GM18498 (cell line): ENCODE results near the gene NPR1.
"Not testable (repeated sequence)": the region's sequence is repeated elsewhere in the genome, so short reads cannot be mapped to it uniquely, and the experiment has no call there.

Experiments used
- ATAC-seq: cut with Tn5 transposase; IDR thresholded peaks from one replicate; pipeline ENCODE4 v1.9.1; 2021; ENCODE audit warnings: mild to moderate bottlenecking, moderate library complexity; ENCODE audit not compliant: unreplicated experiment

NPR1 gene

GRCh38 chr1:153679337-153680119, 1.0 kb downstream of the NPR1 start:
- no peak for ATAC-seq

DNA sequence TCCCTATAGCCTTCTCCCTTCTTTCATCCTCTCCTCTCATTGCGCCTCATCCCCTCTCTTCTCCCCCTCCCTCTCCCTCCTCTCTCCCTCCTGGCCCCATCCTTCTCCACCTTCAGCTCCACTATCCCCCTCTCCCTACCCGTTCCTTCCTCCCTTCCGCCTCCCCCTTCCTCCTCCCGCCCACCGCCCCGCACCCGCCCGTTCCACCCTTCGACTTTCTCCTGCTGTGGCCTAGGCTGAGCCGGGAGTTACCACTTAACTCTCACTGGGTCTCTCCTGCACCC, 1.6 kb downstream of the NPR1 start:
- no peak for ATAC-seq

- ATAC-seq, result no peak
Measured at GRCh38 chr1:153682730-153683129, 4.2 kb downstream of the NPR1 start.

GRCh38 chr1:153683854-153684253, 5.4 kb downstream of the NPR1 start:
- no peak for ATAC-seq

DNA sequence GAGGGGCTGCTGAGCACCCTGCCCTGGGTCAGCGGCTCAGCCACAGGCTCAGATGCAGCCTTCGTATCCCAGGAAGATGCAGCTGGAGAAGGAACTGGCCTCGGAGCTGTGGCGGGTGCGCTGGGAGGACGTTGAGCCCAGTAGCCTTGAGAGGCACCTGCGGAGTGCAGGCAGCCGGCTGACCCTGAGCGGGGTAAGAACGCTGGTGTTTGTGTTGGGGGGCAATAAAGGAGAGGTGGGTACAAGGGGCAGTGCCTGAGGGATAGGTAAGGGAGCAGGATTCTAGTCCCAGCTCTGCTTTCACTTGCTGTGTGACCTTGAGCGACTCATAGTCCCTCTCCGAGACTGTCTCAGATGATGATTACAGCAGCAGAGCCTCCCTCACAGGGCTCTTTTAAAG, 6.4 kb downstream of the NPR1 start:
- ATAC-seq, result no peak

GRCh38 chr1:153685544-153686340, 7.3 kb downstream of the NPR1 start:
- ATAC-seq, result no peak

DNA sequence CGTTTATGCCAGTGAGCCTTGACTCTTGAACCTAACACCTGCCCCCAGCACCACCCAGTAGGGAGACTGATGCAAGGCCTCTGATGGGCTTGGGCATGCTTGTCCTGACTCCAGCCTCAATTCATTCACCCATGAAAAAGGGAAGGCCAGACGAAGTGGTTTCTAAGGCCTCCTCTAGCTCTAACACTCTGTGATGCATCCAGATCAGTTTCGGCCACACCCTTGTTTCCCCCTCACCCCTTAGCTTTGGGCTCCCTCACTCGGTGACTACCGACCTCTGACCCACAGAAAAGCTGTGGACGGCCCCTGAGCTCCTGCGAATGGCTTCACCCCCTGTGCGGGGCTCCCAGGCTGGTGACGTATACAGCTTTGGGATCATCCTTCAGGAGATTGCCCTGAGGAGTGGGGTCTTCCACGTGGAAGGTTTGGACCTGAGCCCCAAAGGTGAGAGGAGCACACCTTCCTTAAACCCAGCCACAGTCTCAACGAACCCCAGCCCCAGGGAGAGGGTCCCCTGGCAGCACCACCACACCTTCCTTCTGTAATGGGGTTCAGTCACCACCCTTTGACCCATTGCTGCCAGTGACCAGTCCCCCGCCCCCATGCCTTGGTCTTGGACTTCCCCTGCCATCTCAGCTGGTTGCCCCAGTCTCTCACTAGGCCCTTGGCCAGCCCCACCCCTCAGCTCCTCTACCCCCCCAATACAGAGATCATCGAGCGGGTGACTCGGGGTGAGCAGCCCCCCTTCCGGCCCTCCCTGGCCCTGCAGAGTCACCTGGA, 9.0 kb downstream of the NPR1 start:
- no peak for ATAC-seq

- ATAC-seq, result no peak
Measured at GRCh38 chr1:153688276-153688675, 9.8 kb downstream of the NPR1 start.

GRCh38 chr1:153688736-153689328, 10.3 kb downstream of the NPR1 start:
- no peak for ATAC-seq

GRCh38 chr1:153693466-153693865, 15.0 kb downstream of the NPR1 start:
- ATAC-seq, result no peak

- ATAC-seq, result no peak
Measured at GRCh38 chr1:153696741-153697140, 18.3 kb downstream of the NPR1 start.

DNA sequence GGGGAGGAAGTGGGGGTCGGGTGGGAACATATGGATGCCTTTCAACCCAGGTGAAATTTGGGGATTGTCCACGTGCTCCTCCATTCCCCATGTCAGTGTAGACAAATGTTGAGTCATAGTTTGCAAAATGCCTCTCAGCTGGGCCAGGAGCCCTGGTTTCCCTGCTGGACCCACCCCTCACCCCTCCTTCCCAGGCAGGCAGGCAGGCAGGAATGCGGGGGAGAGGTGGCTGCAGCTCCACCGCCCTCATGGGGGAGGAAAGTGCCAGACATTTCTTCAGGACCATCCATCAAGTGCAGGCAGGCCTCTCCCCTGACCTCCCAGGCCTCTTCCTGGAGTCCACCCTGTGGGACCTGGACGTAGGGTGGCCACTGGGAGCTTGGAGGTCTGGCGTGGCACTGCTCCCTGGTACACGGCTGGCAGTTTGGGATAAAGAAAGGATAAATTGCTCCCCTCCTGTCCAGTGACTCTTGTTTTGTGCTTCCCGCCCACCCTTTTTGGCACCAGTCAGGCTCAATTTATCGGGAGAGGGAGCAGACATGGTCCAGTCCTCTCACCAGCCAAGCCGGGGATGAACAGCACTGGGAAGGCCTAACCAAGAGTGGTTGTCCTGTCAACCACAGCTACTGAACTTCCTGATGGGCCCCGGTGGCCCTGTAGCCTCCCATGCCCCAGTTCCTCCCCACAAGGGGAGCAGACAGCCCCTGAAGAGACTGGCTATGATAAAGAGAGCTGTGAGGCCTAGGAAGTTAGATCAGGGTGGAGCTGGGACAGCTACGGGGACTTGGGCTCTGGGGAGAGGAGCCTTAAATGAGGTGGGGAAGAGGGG, 18.9 kb downstream of the NPR1 start:
- no peak for ATAC-seq

DNA sequence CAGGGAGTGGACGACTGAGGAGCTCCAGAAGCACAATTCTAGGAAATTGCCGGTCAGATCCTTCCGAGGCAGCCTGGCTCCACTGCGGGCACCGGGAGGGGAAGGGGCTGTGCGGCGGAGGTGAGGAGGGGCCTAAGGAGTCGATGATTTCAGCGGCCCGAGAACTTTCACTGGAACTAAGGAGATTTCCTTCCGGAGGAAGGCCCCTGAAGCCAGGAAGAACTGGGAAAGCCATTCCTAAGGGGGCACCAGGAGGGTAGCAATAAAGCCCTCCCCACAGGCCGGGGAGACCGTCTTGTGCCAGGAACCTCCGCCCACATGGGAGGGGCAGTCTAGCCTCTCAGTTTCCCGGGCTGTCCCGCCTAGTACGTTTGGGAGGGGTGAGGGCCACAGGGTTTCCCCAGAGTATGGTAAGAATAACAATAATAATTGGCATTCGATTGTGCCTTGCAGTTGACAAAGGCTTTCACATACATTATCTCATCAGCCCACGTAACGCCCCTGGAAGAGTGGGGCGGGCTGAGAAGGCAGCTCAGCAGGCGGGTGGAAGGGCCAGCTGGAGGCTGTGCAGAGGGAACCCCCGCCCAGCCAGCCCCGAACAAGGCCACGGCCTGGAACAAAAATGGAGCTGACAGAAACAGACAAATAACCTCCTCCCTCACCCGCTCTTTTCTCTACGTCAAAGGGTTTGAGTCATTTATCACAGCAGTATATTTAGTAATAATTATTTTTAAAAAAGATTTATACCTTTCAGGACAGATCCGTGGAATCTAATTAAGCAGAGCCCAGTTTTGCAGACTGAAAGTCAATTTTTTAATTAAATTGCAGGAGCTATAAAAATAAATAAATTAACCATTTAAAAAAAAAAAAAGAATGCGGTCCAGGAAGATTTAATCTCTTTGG, 19.8 kb downstream of the NPR1 start:
- no peak for ATAC-seq

DNA sequence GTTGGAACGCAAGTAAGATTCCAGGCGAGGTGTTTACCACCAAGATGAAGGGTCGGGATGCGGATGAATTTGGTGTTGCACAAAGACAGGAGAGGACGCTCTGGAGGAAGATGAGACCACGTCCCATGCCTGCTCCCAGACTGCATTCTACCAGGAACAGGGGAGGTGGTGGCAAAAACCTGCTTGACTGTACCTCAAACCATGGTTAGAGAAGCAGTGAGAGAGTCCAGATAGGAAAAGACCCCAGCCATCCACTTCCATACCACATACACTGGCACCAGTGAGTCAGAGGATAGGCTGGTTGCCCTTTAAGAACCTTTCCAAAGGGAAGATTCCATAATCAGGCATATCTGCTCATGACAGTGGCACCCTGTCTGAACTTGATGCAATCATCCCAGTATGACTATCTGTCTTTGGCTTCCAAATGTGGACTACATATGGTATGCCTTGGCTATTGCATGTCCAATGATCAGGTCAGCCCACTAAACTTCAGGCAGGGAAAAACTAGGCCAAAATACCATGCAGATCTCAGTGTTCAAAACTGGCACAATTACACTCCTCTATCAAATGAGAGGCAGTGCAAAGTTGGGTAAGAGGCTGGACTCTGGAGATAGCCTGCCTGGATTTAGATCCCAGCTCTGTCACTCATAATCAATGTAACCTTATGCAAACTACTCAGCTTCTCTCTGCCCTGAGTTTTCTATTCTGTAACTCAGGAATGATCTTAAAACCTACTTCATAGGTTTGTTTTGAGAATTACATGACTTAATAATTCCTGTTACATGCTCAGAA, 20.6 kb downstream of the NPR1 start:
- no peak for ATAC-seq

- no peak for ATAC-seq
Measured at GRCh38 chr1:153699768-153700167, 21.3 kb downstream of the NPR1 start.

- ATAC-seq, result no peak
Measured at GRCh38 chr1:153705484-153705883, 27.0 kb downstream of the NPR1 start.

DNA sequence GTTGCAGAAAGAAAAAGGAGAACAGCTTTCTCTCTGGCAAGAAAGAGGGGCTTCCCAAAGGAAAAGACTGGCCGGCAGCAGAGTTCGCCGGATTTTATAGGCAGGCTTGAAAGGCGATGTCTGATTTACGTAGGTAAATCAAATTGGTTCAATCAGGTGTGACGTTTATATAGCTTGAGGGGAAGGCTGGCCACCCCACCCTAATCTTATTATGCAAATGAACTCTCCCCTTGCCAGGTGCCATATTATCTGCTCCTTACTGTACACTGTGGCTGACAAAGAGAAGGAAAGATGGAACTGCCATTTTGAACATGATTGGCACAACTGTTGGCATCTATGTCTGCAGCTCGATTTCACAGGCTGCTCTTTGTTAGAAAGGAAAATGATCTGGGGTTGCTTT, 32.5 kb downstream of the NPR1 start:
- ATAC-seq, result no peak

- not testable (repeated sequence) for ATAC-seq
Measured at GRCh38 chr1:153716211-153716610, 37.7 kb downstream of the NPR1 start.

GRCh38 chr1:153717330-153717729, 38.8 kb downstream of the NPR1 start:
- no peak for ATAC-seq
